ENCODE data around the gene LIN28B.

DNA sequence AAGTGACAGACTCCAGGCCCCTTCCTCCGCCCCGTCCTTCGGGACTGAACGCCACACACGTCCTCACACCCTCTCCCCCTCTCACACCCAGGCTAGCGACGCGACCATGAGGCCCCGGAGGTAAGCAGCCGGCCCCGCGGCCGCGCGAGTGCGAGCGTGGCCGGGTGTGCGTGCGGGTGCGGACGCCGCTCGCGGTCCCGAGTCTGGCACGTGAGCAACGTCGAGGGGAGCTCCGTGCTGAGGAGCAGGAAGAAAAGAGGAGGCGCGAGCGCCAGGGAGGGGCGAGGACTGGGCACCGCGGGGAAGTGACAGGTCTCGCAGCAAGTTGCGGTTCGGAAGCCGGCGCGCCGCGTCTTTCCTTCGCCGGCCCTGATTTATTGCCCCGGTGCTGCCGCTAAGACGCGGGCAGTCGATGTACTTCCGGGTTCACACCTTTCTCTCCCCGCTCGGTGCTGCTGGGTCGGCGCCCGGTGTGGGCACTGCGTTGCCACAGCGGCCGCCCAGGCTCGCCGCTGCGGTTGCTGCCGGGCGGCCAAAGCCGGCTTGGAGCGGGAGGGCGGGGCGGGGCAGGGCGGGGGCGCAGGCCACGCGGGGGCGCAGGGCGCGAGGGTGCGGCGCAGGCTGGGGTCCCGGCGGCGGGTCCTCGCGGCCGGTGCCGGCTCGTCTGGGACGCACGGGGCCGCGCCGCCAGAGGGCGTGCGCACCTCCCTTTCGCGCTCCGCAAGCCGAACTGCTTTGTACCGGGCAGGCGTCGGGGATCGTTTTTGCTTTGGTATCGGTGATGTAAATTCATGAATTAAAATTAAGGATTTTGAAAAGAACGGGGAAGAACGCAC lies 15.8 kb upstream of the LIN28B start:
- no peak for TF ChIP-seq POLR2A (IDR thresholded peaks at IDR 0.05; ENCODE audit: low read length)
- no peak for TF ChIP-seq GATA1 (IDR thresholded peaks at IDR 0.05; ENCODE audit: low read depth, low read length)

Measured in erythroblast (primary cell).